Measurements from ENCODE around the gene AKR1A1. TPM values are rescaled to one million over a fixed set of nuclear protein-coding genes. Genes with fewer than 3 reads are reported as not detected.
"Not testable (repeated sequence)": the region's sequence is repeated elsewhere in the genome, so short reads cannot be mapped to it uniquely, and the experiment has no call there.

The AKR1A1 gene
- total and polyA plus RNA-seq, 12 donors = 38.0 to 91.8 (median 46.6) TPM

DNA sequence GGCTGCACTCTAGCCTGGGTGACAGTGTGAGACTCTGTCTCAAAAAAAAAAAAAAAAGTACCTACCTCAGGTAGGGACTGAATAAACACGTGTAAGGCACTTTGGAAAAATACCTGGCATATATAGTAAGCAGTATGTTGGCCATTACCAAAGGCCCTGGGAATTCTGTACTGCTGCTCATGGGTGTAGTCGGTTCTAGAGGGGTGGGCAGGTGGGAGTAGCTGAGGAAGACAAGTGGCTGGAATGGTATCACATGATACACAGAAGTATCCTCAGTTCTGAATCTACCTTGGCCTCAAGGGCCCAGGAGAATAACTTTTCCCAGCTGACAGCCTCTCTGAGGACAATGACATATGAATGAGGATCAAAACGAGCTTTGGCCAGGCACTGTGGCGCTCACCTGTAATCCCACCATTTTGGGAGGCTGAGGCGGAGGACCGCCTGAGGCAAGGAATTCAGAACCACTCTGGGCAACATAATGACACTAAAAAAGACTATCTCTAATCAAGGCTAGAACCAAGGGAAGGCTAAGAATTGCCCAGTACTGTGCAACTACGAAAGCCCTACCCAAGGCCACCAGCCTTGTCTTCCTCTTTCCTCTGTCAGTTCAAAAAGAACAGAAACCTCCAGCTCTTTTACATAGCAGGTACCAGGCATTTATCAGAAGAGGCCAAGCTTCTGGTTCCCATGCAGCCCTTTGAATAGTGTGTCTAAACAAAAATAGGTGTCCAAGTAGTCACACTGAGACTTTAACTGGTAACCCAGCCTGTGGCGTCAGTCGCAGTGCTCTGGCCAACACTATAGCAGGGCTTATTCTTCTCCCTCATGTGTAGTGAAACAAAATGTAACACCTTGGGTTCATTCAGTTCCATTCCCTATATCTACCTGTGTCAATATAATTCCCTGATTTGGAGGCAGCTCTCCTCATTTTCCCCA, 40.3 kb upstream of the AKR1A1 start:
- no peak for ATAC-seq

DNA sequence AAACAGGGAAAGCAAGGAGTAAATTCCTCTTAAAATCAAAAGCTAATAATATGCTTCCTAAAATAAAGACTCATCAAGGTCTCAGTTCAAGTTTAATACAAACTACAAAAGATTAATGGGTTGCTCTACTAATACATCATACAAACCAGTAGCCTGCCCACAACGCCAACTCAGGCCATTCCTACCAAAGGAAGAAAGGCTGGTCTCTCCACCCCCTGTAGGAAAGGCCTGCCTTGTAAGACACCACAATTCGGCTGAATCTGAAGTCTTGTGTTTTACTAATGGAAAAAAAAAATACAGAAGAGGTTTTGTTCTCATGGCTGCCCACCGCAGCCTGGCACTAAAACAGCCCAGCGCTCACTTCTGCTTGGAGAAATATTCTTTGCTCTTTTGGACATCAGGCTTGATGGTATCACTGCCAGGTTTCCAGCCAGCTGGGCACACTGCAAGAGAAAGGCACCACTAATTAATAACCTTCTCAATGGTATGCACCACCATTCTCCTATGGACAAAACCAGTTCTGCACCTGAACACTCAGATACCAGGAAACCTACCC, 39.6 kb upstream of the AKR1A1 start:
- no peak overlapping the region for H3K4me3 ChIP-seq
- intact Hi-C loops (cut with DNase I) = loop anchor here in 4 of 10 donors (5.0 kb wide), 3 partner anchors 56 to 116 kb away; no protein-coding TSS in a partner anchor
- TF ChIP-seq, protein P1, sequence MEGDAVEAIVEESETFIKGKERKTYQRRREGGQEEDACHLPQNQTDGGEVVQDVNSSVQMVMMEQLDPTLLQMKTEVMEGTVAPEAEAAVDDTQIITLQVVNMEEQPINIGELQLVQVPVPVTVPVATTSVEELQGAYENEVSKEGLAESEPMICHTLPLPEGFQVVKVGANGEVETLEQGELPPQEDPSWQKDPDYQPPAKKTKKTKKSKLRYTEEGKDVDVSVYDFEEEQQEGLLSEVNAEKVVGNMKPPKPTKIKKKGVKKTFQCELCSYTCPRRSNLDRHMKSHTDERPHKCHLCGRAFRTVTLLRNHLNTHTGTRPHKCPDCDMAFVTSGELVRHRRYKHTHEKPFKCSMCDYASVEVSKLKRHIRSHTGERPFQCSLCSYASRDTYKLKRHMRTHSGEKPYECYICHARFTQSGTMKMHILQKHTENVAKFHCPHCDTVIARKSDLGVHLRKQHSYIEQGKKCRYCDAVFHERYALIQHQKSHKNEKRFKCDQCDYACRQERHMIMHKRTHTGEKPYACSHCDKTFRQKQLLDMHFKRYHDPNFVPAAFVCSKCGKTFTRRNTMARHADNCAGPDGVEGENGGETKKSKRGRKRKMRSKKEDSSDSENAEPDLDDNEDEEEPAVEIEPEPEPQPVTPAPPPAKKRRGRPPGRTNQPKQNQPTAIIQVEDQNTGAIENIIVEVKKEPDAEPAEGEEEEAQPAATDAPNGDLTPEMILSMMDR (IDR thresholded peaks at IDR 0.05) = no peak
- peaks cover 3 to 83% (median 54%) of the 10 kb centered on the region in 9 donors for H3K36me3 ChIP-seq
- no peak for ATAC-seq
- no peaks in the 10 kb centered on the region for H3K27me3 ChIP-seq
- 89 to 92% methylated on average over 4 of the region's 4 CpGs for WGBS, 2 donors
- H3K4me1 ChIP-seq = peaks cover 0 to 32% (median 18%) of the 10 kb centered on the region in 9 donors
- no peak for DNase-seq
- H3K27ac ChIP-seq = no peak overlapping the region
- no peaks in the 10 kb centered on the region for H3K9me3 ChIP-seq

More for the DNA sequence above, 40.3 kb upstream of the AKR1A1 start:
- H3K9me3 ChIP-seq = no peaks in the 10 kb centered on the region
- no peak for DNase-seq
- H3K27ac ChIP-seq = no peak overlapping the region
- peaks cover 3 to 75% (median 52%) of the 10 kb centered on the region in 9 donors for H3K36me3 ChIP-seq
- whole genome bisulfite sequencing, 2 donors = 67 to 81% methylated on average over 9 of the region's 9 CpGs
- TF ChIP-seq, protein P1 (IDR thresholded peaks at IDR 0.05) = no peak
- H3K4me3 ChIP-seq = no peak overlapping the region
- H3K4me1 ChIP-seq = peaks cover 0 to 29% (median 16%) of the 10 kb centered on the region in 9 donors
- no peaks in the 10 kb centered on the region for H3K27me3 ChIP-seq
- intact Hi-C loops (cut with DNase I) = loop anchor here in 4 of 10 donors (5.0 kb wide), 3 partner anchors 57 to 117 kb away; no protein-coding TSS in a partner anchor

- no peaks in the 10 kb centered on the region for H3K9me3 ChIP-seq
- DNase-seq = peak in 1 of 2 donors; percentile 65
- no peak overlapping the region for H3K27ac ChIP-seq
- TF ChIP-seq, protein P1 (IDR thresholded peaks at IDR 0.05) = peak; percentile 29 to 78 (median 72)
- H3K27me3 ChIP-seq = no peaks in the 10 kb centered on the region
- WGBS, 2 donors = 96% methylated on average over 1 of the region's 1 CpG
- intact Hi-C loops (cut with DNase I) = loop anchor here in 8 of 10 donors (1.0 to 5.0 kb wide), 6 partner anchors 55 to 115 kb away; no protein-coding TSS in a partner anchor
- no peak overlapping the region for H3K4me3 ChIP-seq
- H3K36me3 ChIP-seq = peaks cover 6 to 99% (median 68%) of the 10 kb centered on the region in 9 donors
- H3K4me1 ChIP-seq = peaks cover 0 to 44% (median 20%) of the 10 kb centered on the region in 9 donors
- ATAC-seq = peak; percentile 48 to 81 (median 61)
Observed at GRCh38 chr1:45512641-45513054, 38.0 kb upstream of the AKR1A1 start.

- not testable (repeated sequence) for ATAC-seq, H3K4me3 ChIP-seq, H3K27ac ChIP-seq, H3K9me3 ChIP-seq, DNase-seq, H3K27me3 ChIP-seq
- intact Hi-C loops (cut with DNase I) = loop anchor here in 8 of 10 donors (2.0 to 5.0 kb wide), 5 partner anchors 54 to 114 kb away; no protein-coding TSS in a partner anchor
- WGBS, 2 donors = 73 to 76% methylated on average over 9 of the region's 9 CpGs
- peaks cover 0 to 40% (median 19%) of the 10 kb centered on the region in 9 donors for H3K4me1 ChIP-seq
- H3K36me3 ChIP-seq = peaks cover 6 to 100% (median 66%) of the 10 kb centered on the region in 9 donors
Observed at GRCh38 chr1:45513532-45514260, 36.9 kb upstream of the AKR1A1 start.

All from heart right ventricle (tissue), 16 donors.